ENCODE data around the gene TMIGD1.

DNA sequence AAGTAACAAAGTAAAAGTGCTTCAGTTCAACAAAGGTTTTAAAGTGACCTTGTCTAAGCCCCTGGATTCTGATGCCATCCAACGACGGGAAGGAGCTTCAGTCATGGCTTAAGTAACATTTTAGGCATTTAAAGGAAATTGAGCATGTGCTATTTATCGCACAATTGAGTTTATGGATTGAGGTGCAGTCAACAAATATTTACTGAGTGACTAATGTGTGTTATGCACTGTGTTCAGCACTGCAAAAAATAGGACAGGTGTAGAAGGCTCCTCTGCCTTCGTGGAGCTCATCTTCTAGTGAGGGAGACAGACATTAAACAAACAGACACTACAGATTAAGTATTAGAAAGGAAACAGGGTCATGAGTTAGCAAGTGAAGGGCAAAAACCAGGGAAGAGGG is 12.5 kb downstream of the TMIGD1 start:
- TF ChIP-seq, protein P1, sequence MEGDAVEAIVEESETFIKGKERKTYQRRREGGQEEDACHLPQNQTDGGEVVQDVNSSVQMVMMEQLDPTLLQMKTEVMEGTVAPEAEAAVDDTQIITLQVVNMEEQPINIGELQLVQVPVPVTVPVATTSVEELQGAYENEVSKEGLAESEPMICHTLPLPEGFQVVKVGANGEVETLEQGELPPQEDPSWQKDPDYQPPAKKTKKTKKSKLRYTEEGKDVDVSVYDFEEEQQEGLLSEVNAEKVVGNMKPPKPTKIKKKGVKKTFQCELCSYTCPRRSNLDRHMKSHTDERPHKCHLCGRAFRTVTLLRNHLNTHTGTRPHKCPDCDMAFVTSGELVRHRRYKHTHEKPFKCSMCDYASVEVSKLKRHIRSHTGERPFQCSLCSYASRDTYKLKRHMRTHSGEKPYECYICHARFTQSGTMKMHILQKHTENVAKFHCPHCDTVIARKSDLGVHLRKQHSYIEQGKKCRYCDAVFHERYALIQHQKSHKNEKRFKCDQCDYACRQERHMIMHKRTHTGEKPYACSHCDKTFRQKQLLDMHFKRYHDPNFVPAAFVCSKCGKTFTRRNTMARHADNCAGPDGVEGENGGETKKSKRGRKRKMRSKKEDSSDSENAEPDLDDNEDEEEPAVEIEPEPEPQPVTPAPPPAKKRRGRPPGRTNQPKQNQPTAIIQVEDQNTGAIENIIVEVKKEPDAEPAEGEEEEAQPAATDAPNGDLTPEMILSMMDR (IDR thresholded peaks at IDR 0.05), result no peak
- TF ChIP-seq POLR2AphosphoS5 (IDR thresholded peaks at IDR 0.05) (no peak), POLR2A (IDR thresholded peaks at IDR 0.05) (no peak)
